ENCODE data around the gene AFDN.

Gene AFDN

DNA sequence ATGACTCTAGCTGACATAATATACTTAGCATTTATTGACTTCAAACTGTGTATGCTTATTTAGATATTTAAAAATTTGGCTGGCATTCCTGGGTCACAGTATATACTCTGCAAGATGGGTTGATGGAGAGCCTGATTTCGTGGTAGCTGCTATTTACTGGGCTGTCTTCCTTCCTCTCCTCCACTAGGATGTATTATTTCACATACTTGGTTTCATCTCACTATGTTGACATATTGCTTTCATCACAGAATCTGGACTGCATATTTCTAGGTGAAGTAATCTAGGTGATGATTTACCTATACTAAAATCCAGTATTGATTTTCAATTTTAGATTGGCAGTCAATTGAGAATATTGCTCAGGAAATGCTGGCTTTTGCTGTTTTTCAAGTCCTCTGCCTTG lies 15.7 kb downstream of the AFDN start:
- no peak for DNase-seq (ENCODE audit: low spot score)

- DNase-seq (ENCODE audit: low spot score) = no peak
Observed at GRCh38 chr6:167843023-167843422, 16.3 kb downstream of the AFDN start.

GRCh38 chr6:167845856-167846255 lies 19.1 kb downstream of the AFDN start:
- no peak for DNase-seq (ENCODE audit: low spot score)

- DNase-seq (ENCODE audit: low spot score) = no peak
Observed at GRCh38 chr6:167846997-167847606, 20.4 kb downstream of the AFDN start.

- no peak for DNase-seq (ENCODE audit: low spot score)
Observed at GRCh38 chr6:167847936-167848335, 21.2 kb downstream of the AFDN start.

GRCh38 chr6:167848783-167849182 lies 22.1 kb downstream of the AFDN start:
- no peak for DNase-seq (ENCODE audit: low spot score)

DNA sequence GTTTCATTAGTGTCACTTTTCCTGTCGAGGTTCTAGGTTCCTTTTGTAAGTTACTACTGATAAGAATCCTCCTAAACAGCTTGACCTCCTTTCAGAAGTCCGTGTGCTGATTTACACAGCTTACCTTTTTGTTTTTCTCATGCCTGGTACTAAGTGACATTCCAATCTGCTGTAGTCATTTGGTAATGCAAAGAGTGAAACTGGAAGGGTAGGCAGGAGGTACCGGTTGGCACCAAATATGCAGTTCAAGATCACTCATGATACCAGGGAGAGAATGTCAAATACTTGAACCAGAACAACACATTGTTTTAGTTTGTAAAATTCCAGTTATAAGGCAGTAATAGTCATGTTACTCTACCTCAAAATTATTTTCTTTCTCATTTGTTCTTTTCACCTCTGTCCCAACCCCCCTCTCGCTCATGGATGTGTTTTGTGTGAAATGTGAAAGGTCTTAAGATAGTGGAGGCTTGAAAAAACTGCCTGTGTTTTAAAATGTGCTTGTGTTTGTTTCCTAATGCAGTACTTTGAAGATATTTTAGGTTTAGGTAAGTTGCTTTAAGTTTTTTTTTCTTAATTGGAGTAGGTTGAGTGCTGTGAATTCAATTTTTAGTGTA lies 23.2 kb downstream of the AFDN start:
- peak; percentile 65 for DNase-seq (ENCODE audit: low spot score)

- DNase-seq (ENCODE audit: low spot score) = no peak
Observed at GRCh38 chr6:167850782-167851181, 24.1 kb downstream of the AFDN start.

- no peak for DNase-seq (ENCODE audit: low spot score)
Observed at GRCh38 chr6:167851370-167851952, 24.8 kb downstream of the AFDN start.

DNA sequence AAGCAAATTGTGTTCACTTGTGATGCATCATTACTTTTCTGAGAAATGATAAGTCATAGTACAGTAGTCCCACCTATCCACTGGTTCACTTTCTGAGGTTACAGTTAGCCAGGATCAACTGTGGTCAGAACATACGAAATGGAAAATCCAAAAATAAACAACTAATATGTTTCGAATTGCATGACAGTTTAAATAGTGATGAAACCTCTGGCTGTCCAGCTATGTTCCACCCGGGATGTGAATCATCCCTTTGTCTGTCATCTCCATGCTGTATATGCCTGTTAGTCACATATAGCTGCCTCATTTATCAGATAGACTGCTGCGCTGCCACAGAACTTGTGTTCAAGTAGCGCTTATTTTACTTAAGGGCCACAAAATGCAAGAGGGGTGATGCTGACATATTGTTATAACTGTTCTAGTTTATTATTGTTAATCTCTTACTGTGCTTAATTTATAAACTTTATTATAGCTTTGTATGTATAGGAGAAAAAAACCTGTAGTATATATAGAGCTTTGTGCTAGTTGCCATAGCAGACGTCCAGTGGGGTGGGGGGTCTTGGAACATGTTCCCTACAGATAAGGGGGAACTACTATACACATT lies 29.2 kb downstream of the AFDN start:
- DNase-seq (ENCODE audit: low spot score) = peak; percentile 32

GRCh38 chr6:167856474-167856873 lies 29.8 kb downstream of the AFDN start:
- no peak for DNase-seq (ENCODE audit: low spot score)

- no peak for DNase-seq (ENCODE audit: low spot score)
Observed at GRCh38 chr6:167856999-167857660, 30.4 kb downstream of the AFDN start.

DNA sequence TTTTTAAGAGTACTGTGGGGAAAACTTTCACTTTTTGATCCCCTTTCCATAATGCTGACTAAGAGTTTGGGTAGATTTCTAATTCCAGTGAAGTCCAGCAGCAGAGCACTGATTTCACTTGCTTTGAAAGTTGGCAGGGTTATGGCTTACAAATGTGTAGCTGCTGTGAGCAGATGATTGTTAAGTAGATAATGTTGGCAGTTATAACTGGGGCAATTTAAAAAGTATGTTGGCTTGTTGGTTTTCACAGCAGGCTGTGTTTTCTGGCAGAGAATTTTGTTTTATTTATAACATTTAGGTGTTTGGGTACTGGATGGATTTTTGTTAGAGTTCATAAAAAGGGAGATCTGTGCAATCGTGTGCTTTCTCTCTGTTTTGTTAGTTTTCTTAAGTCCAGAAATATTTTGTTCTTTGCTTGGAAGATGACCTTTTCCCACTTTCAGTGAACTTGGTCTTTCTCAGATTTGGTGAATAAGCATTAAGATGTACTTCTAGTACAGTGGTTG lies 31.4 kb downstream of the AFDN start:
- no peak for DNase-seq (ENCODE audit: low spot score)

DNA sequence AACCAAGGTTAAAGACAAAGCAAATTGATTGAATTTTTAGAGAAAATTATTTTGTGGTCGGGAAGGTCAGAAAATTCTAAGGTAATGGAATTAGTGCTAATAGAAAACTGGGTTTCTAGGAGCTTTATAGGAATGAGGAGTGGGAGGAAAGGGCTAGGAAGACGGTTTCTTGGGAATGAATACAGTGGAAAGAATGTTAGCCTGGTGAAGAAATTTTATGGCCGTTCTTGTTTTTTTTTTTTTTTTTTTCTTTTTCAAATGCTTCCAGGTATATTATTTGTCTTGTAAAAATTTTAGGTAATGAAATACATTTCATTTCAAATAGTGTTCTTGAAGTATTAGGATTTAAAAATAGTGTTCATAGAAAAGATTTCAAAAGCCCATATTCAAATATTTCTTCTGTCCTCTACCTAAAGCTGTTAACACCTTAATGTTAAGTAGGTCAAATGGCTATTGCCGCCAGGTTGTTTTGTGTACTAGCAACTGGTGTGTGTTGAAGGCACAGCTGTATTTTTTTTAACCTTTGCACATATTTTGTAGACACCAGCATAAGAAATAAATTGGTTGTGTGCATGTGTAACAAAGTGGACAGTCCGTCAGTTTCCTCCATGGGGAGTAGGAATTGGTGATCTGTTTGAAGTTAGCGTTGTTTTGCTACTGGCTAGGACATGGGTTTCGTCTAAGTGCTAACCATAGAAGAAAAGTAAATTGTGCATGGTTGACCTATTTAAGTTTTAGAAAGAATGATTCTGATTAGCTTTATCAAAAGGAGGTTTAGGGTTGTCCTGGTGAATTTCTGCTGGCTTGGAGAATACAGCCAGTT lies 32.3 kb downstream of the AFDN start:
- no peak for DNase-seq (ENCODE audit: low spot score)

- DNase-seq (ENCODE audit: low spot score) = no peak
Observed at GRCh38 chr6:167860550-167861226, 34.0 kb downstream of the AFDN start.

GRCh38 chr6:167861424-167861823 lies 34.7 kb downstream of the AFDN start:
- no peak for DNase-seq (ENCODE audit: low spot score)

GRCh38 chr6:167863897-167864296 lies 37.2 kb downstream of the AFDN start:
- DNase-seq (ENCODE audit: low spot score) = no peak

GRCh38 chr6:167866642-167867041 lies 39.9 kb downstream of the AFDN start:
- DNase-seq (ENCODE audit: low spot score) = no peak

GRCh38 chr6:167870321-167870720 lies 43.6 kb downstream of the AFDN start:
- DNase-seq (ENCODE audit: low spot score) = no peak

DNA sequence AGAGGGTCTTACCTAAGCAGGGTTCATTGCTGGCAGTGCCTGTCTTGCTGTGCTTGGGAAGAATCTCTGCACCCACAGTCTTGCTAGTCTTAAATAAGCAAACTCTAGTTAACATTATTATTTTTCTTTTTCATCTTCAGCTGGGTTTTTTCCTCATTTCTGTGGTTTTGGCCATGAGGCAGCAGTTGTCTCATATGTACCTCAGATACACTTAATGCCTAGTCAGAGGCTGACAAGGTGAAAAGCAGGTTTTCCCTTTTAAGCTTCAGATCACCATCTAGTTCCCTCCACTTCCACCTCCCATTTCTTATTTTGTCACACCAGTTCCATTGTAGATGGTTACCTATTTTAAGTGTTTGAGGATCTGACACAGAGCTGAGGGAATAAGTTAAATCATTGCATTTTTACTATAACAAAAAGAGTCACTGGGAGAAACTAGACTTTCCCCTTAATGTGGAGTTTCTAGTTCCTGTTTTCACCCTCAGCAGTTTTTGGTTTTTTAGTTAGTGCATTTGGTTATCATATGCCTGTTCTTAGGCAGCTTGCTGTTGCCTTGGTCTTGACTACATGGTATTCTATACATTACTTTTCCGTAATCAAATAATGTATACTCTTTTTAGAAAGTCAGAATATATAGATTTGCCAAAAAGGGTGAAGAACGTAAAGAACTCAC lies 46.0 kb downstream of the AFDN start:
- no peak for DNase-seq (ENCODE audit: low spot score)
